Endothelial cell of umbilical vein (primary cell): ENCODE measurements around the gene PMVK. TPM values are rescaled to one million over a fixed set of nuclear protein-coding genes. Genes with fewer than 3 reads are reported as not detected.

Source experiments
- BruUV-seq: library from RNA; stranded (reverse); fragments of 400-500 nt; replicated peaks from 2 replicates; lab custom pipeline; 2021; lab: Mats Ljungman, UMichigan
- CTCF ChIA-PET: fragments of 300-600, 350-600 bp; sonication (Branson Sonifier 250); formaldehyde crosslinking; loops from one replicate; lab custom pipeline; 2021; ENCODE audit warnings: antibody characterized with exemption, inconsistent platforms; lab: Charles Lee
- POLR2A ChIA-PET: fragments of 300-600, 350-600 bp; sonication (Branson Sonifier 250); formaldehyde crosslinking; loops from one replicate; lab custom pipeline; 2021; ENCODE audit warnings: antibody characterized with exemption, inconsistent platforms; lab: Charles Lee
- DNase-seq: peaks from one replicate; pipeline ENCODE4 v3.0.0-alpha.2; 2011; ENCODE audit warnings: low read depth, low spot score
- FAIRE-seq: peaks from 2 replicates; lab custom pipeline; 2011; peaks lifted over from hg19 to GRCh38; lab: Jason Lieb, UNC
- H2AFZ ChIP-seq: 2 replicates; pipeline ENCODE4 v1.6.0; 2012; ENCODE audit warnings: low read depth, low read length, control low read depth, inconsistent platforms
- H3K27ac ChIP-seq: 2 replicates; pipeline ENCODE4 v1.5.1; 2011; ENCODE audit warnings: low read depth, mild to moderate bottlenecking, control low read depth, low read length, moderate library complexity; ENCODE audit not compliant: insufficient read depth
- H3K27me3 ChIP-seq, 2 experiments: 2 replicates each; pipeline versions ENCODE4 v1.6.0 to v1.6.1; 2011; ENCODE audit warnings: low read length in 2 of 2, mixed read lengths in 1 of 2; ENCODE audit not compliant: control insufficient read depth in 2 of 2, insufficient read depth in 2 of 2
- H3K36me3 ChIP-seq, 2 experiments: 2 replicates in 1 of 2; 3 replicates in 1 of 2; pipeline ENCODE4 v1.5.1; 2011; ENCODE audit warnings: low read length in 2 of 2, mild to moderate bottlenecking in 1 of 2, moderate library complexity in 1 of 2; ENCODE audit not compliant: control insufficient read depth in 2 of 2, insufficient read depth in 2 of 2; ENCODE audit errors: extremely low read depth in 1 of 2
- H3K4me1 ChIP-seq: 3 replicates; pipeline ENCODE4 v1.5.1; 2011; ENCODE audit warnings: mild to moderate bottlenecking, low read length; ENCODE audit not compliant: control insufficient read depth, insufficient read depth; ENCODE audit errors: extremely low read depth
- H3K4me2 ChIP-seq: 2 replicates; pipeline ENCODE4 v1.6.1; 2011; ENCODE audit warnings: low read length, control low read depth, mixed read lengths; ENCODE audit not compliant: insufficient read depth
- H3K4me3 ChIP-seq, 3 experiments: fragments of 200-600 bp in 1 of 3; sonication (generic), shearing (Covaris generic) in 1 of 3; replicated peaks in 1 of 3; 2 replicates each; pipeline ENCODE4 v1.5.1; 2011 to 2016; ENCODE audit warnings: control low read depth in 3 of 3, low read length in 3 of 3, mild to moderate bottlenecking in 2 of 3, inconsistent platforms in 1 of 3, low read depth in 1 of 3, moderate library complexity in 1 of 3; ENCODE audit not compliant: insufficient read depth in 1 of 3
- H3K79me2 ChIP-seq: 2 replicates; pipeline ENCODE4 v1.6.0; 2012; ENCODE audit warnings: low read length, inconsistent platforms; ENCODE audit not compliant: control insufficient read depth, insufficient read depth
- H3K9ac ChIP-seq: replicated peaks from 2 replicates; pipeline ENCODE3; 2011; ENCODE audit warnings: low read length, control low read depth; ENCODE audit not compliant: insufficient read depth; ENCODE audit errors: extremely low read depth
- H3K9me1 ChIP-seq: replicated peaks from 3 replicates; pipeline ENCODE4 v1.6.0; 2011; ENCODE audit warnings: mild to moderate bottlenecking, low read length; ENCODE audit not compliant: control insufficient read depth, insufficient read depth; ENCODE audit errors: extremely low read depth
- H3K9me3 ChIP-seq: replicated peaks from 2 replicates; pipeline ENCODE4 v1.5.1; 2012; ENCODE audit warnings: low read length, inconsistent platforms; ENCODE audit not compliant: control insufficient read depth, insufficient read depth
- H4K20me1 ChIP-seq: replicated peaks from 2 replicates; pipeline ENCODE3; 2011; ENCODE audit warnings: mild to moderate bottlenecking, low read length; ENCODE audit not compliant: control insufficient read depth, insufficient read depth; ENCODE audit errors: extremely low read depth
- EZH2 ChIP-seq: IDR thresholded peaks from 2 replicates; pipeline ENCODE4 v1.6.1; 2012; ENCODE audit warnings: borderline replicate concordance, low read depth, mild to moderate bottlenecking, moderate library complexity, low read length, inconsistent platforms; ENCODE audit not compliant: severe bottlenecking
- FOS ChIP-seq: IDR thresholded peaks from 2 replicates; pipeline ENCODE4 v1.6.1; 2011; ENCODE audit warnings: mild to moderate bottlenecking, low read length, moderate library complexity, borderline replicate concordance; ENCODE audit not compliant: insufficient read depth
- GATA2 ChIP-seq: IDR thresholded peaks from 2 replicates; pipeline ENCODE4 v1.7.0; 2011; ENCODE audit warnings: low read depth, mild to moderate bottlenecking, moderate library complexity, mixed read lengths, low read length; ENCODE audit not compliant: insufficient read length, insufficient read depth
- JUN ChIP-seq: IDR thresholded peaks from 2 replicates; pipeline ENCODE4 v1.6.1; 2011; ENCODE audit warnings: borderline replicate concordance, low read depth; ENCODE audit not compliant: insufficient read length, insufficient read depth
- MYC ChIP-seq: IDR thresholded peaks from one replicate; pipeline ENCODE4 v1.6.1; 2011; ENCODE audit warnings: mild to moderate bottlenecking, low read depth, low read length
- POLR2A ChIP-seq: IDR thresholded peaks from 2 replicates; pipeline ENCODE4 v1.6.1; 2012; ENCODE audit warnings: low read depth, mild to moderate bottlenecking, control low read depth, low read length
- POLR2AphosphoS5 ChIP-seq: IDR thresholded peaks from 2 replicates; pipeline ENCODE4 v1.6.1; 2012; ENCODE audit warnings: low read depth, mild to moderate bottlenecking, control low read depth, low read length, moderate library complexity; ENCODE audit not compliant: insufficient read depth
- dilution Hi-C: fragments of 300-500 bp; cut with MboI; formaldehyde crosslinking; loops from one replicate; pipeline ENCODE4 v1.15.0; 2019; ENCODE audit warnings: low sequenced_read_pairs; ENCODE audit not compliant: extremely low pct_ligation_motif_present
- intact Hi-C: fragments of 100-400 bp; cut with micrococcal nuclease; formaldehyde crosslinking; loops from one replicate; pipeline ENCODE4 v1.10.0; 2022
- polyA plus RNA-seq, 4 experiments: library from polyadenylated mRNA; depleted of rRNA in 3 of 4; stranded (reverse) in 3 of 4; unstranded in 1 of 4; fragments of >200 nt; gene quantifications; 2 replicates each; pipeline versions ENCODE4 v1.2.1 to v1.2.3, GENCODE V29; 2011 to 2012; ENCODE audit warnings: missing spikeins in 1 of 4
- total RNA-seq: library from RNA; stranded (reverse); gene quantifications from 2 replicates; pipeline ENCODE4 v1.2.3, GENCODE V29; 2021
- TF ChIP-seq, protein P1 (sequence below): IDR thresholded peaks from 2 replicates; pipeline ENCODE4 v1.6.1; 2011; ENCODE audit not compliant: insufficient read depth, insufficient read length
- TF ChIP-seq, protein P2 (sequence below), 2 donors: IDR thresholded peaks; 1 replicate in 1 of 2; 2 replicates in 1 of 2; pipeline ENCODE4 v1.5.1; 2011; ENCODE audit warnings: low read length in 2 of 2, mild to moderate bottlenecking in 2 of 2, moderate library complexity in 2 of 2, control low read depth in 1 of 2, inconsistent platforms in 1 of 2, low read depth in 1 of 2; ENCODE audit not compliant: insufficient read depth in 1 of 2; ENCODE audit errors: extremely low read depth in 1 of 2

The PMVK gene
- total and polyA plus RNA-seq, 2 donors (not counting 3 experiments of a cell fraction or from before 2014, with no cell fraction given): 22.6 to 32.7 TPM

GRCh38 chr1:154945962-154946850 is 9.7 kb upstream of the PMVK start:
- no peak overlapping the region for H3K4me3 ChIP-seq
- H2AFZ ChIP-seq: no peak overlapping the region
- dilution Hi-C loops: no loop called here
- H3K9me1 ChIP-seq: no peaks in the 10 kb centered on the region
- intact Hi-C loops: no loop called here
- CTCF ChIA-PET: interaction anchor here (0.8 to 3.4 kb wide), 5 partner anchors 9 to 113 kb away, joined by 3 to 19 read pairs (median 3); partner anchors contain the start of gene PMVK
- H3K9me3 ChIP-seq: no peaks in the 10 kb centered on the region
- no TSS peak for BruUV-seq
- no peak overlapping the region for H3K4me2 ChIP-seq
- DNase-seq (no peak), FAIRE-seq (no peak)
- H3K9ac ChIP-seq: no peak overlapping the region
- H3K4me1 ChIP-seq: no peaks in the 10 kb centered on the region
- no peak overlapping the region for H3K27ac ChIP-seq
- H4K20me1 ChIP-seq: no peaks in the 10 kb centered on the region
- TF ChIP-seq FOS (no peak), POLR2A (no peak), JUN (no peak), GATA2 (no peak), MYC (no peak), EZH2 (no peak), POLR2AphosphoS5 (no peak)
- TF ChIP-seq, protein P1, sequence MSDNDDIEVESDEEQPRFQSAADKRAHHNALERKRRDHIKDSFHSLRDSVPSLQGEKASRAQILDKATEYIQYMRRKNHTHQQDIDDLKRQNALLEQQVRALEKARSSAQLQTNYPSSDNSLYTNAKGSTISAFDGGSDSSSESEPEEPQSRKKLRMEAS: no peak
- TF ChIP-seq, protein P2, sequence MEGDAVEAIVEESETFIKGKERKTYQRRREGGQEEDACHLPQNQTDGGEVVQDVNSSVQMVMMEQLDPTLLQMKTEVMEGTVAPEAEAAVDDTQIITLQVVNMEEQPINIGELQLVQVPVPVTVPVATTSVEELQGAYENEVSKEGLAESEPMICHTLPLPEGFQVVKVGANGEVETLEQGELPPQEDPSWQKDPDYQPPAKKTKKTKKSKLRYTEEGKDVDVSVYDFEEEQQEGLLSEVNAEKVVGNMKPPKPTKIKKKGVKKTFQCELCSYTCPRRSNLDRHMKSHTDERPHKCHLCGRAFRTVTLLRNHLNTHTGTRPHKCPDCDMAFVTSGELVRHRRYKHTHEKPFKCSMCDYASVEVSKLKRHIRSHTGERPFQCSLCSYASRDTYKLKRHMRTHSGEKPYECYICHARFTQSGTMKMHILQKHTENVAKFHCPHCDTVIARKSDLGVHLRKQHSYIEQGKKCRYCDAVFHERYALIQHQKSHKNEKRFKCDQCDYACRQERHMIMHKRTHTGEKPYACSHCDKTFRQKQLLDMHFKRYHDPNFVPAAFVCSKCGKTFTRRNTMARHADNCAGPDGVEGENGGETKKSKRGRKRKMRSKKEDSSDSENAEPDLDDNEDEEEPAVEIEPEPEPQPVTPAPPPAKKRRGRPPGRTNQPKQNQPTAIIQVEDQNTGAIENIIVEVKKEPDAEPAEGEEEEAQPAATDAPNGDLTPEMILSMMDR (IDR thresholded peaks at IDR 0.05; ENCODE audit: extremely low read depth in 1 of 2, insufficient read depth in 1 of 2, low read depth in 1 of 2, low read length in 2 of 2): no peak
- no peaks in the 10 kb centered on the region for H3K27me3 ChIP-seq
- peaks cover 0 to 32% of the 10 kb centered on the region in 2 experiments for H3K36me3 ChIP-seq
- POLR2A ChIA-PET: interaction anchor here (0.6 kb wide), 1 partner anchor 321 kb away, joined by 3 read pairs; no protein-coding TSS in a partner anchor
- H3K79me2 ChIP-seq: no peaks in the 10 kb centered on the region
